Measurements from ENCODE around the gene PIGS.
A peak's percentile ranks its signal among the peaks of the same experiment; 100 is the strongest.

The PIGS gene

GRCh38 chr17:28574526-28574925 is 3.2 kb upstream of the PIGS start:
- Mint-ChIP-seq H3K27me3 (no peaks in the 10 kb centered on the region), H3K36me3 (ENCODE audit: insufficient read depth) (peaks cover 10% of the 10 kb centered on the region), H3K4me3 (no peak overlapping the region), H3K27ac (no peak overlapping the region), H3K4me1 (ENCODE audit: low read depth in 2 of 2) (peaks cover 37 to 38% of the 10 kb centered on the region in 2 donors), H3K9me3 (no peaks in the 10 kb centered on the region)
- ATAC-seq (replicated peaks) (no peak), DNase-seq (no peak)

GRCh38 chr17:28573966-28574480 is 2.7 kb upstream of the PIGS start:
- H3K36me3 Mint-ChIP-seq (ENCODE audit: insufficient read depth), result peaks cover 10% of the 10 kb centered on the region
- no peak for DNase-seq
- H3K27ac Mint-ChIP-seq, result no peak overlapping the region
- ATAC-seq (replicated peaks), result no peak
- H3K9me3 Mint-ChIP-seq, result no peaks in the 10 kb centered on the region
- H3K27me3 Mint-ChIP-seq, result no peaks in the 10 kb centered on the region
- H3K4me1 Mint-ChIP-seq (ENCODE audit: low read depth in 2 of 2), result peaks cover 39 to 40% of the 10 kb centered on the region in 2 donors
- H3K4me3 Mint-ChIP-seq, result no peak overlapping the region

GRCh38 chr17:28573521-28573920 is 2.2 kb upstream of the PIGS start:
- ATAC-seq (replicated peaks) (no peak), DNase-seq (no peak)
- Mint-ChIP-seq H3K4me1 (ENCODE audit: low read depth in 2 of 2) (peaks cover 42 to 43% of the 10 kb centered on the region in 2 donors), H3K27ac (peak overlapping the region in 1 of 2 donors; percentile 89), H3K9me3 (no peaks in the 10 kb centered on the region), H3K4me3 (no peak overlapping the region), H3K27me3 (no peaks in the 10 kb centered on the region), H3K36me3 (ENCODE audit: insufficient read depth) (peaks cover 14% of the 10 kb centered on the region)

GRCh38 chr17:28573040-28573380 is 1.7 kb upstream of the PIGS start:
- Mint-ChIP-seq H3K9me3 (no peaks in the 10 kb centered on the region), H3K4me1 (ENCODE audit: low read depth in 2 of 2) (peaks cover 47% of the 10 kb centered on the region in 2 donors), H3K4me3 (peak overlapping the region; percentile 95 to 97), H3K27me3 (no peaks in the 10 kb centered on the region), H3K36me3 (ENCODE audit: insufficient read depth) (peaks cover 16% of the 10 kb centered on the region), H3K27ac (peak overlapping the region in 1 of 2 donors; percentile 89)
- ATAC-seq (replicated peaks), result no peak
- DNase-seq, result no peak

GRCh38 chr17:28572259-28573039 is 1.1 kb upstream of the PIGS start:
- Mint-ChIP-seq H3K9me3 (no peaks in the 10 kb centered on the region), H3K27me3 (no peaks in the 10 kb centered on the region), H3K27ac (peak overlapping the region; percentile 89 to 90), H3K4me1 (ENCODE audit: low read depth in 2 of 2) (peaks cover 51 to 53% of the 10 kb centered on the region in 2 donors), H3K4me3 (peak overlapping the region; percentile 95 to 97), H3K36me3 (ENCODE audit: insufficient read depth) (peaks cover 16% of the 10 kb centered on the region)
- no peak for DNase-seq
- no peak for ATAC-seq (replicated peaks)

GRCh38 chr17:28570716-28571360 is 486 bp downstream of the PIGS start:
- H3K4me1 Mint-ChIP-seq (ENCODE audit: low read depth in 2 of 2), result peaks cover 41 to 44% of the 10 kb centered on the region in 2 donors
- H3K27ac Mint-ChIP-seq, result peak overlapping the region; percentile 89 to 90

GRCh38 chr17:28569446-28569845 is 1.9 kb downstream of the PIGS start:
- Mint-ChIP-seq H3K27me3 (no peaks in the 10 kb centered on the region), H3K27ac (peak overlapping the region; percentile 20 to 44), H3K9me3 (no peaks in the 10 kb centered on the region), H3K36me3 (ENCODE audit: insufficient read depth) (peaks cover 20% of the 10 kb centered on the region), H3K4me1 (ENCODE audit: low read depth in 2 of 2) (peaks cover 40 to 50% of the 10 kb centered on the region in 2 donors), H3K4me3 (peak overlapping the region; percentile 95 to 97)
- no peak for DNase-seq
- no peak for ATAC-seq (replicated peaks)

More at GRCh38 chr17:28570716-28571360, 486 bp downstream of the PIGS start:
- Mint-ChIP-seq H3K9me3 (no peaks in the 10 kb centered on the region), H3K4me3 (peak overlapping the region; percentile 95 to 97), H3K27me3 (no peaks in the 10 kb centered on the region), H3K36me3 (ENCODE audit: insufficient read depth) (peaks cover 12% of the 10 kb centered on the region)
- DNase-seq (peak in 1 of 3 experiments; percentile 22), ATAC-seq (replicated peaks) (peak; percentile 47)

GRCh38 chr17:28567604-28568003 is 3.7 kb downstream of the PIGS start:
- Mint-ChIP-seq H3K4me3 (no peak overlapping the region), H3K27ac (peak overlapping the region; percentile 1 to 44), H3K27me3 (no peaks in the 10 kb centered on the region), H3K36me3 (ENCODE audit: insufficient read depth) (peaks cover 37% of the 10 kb centered on the region), H3K4me1 (ENCODE audit: low read depth in 2 of 2) (peaks cover 35 to 47% of the 10 kb centered on the region in 2 donors), H3K9me3 (no peaks in the 10 kb centered on the region)
- DNase-seq (no peak), ATAC-seq (replicated peaks) (no peak)

GRCh38 chr17:28563475-28563874 is 7.8 kb downstream of the PIGS start:
- no peak for DNase-seq
- Mint-ChIP-seq H3K27me3 (no peaks in the 10 kb centered on the region), H3K4me3 (no peak overlapping the region), H3K4me1 (ENCODE audit: low read depth in 2 of 2) (peaks cover 11 to 23% of the 10 kb centered on the region in 2 donors), H3K27ac (no peak overlapping the region), H3K9me3 (no peaks in the 10 kb centered on the region), H3K36me3 (ENCODE audit: insufficient read depth) (peaks cover 61% of the 10 kb centered on the region)
- ATAC-seq (replicated peaks), result no peak

- H3K27ac Mint-ChIP-seq, result no peak overlapping the region
- H3K27me3 Mint-ChIP-seq, result no peaks in the 10 kb centered on the region
- no peak for ATAC-seq (replicated peaks)
- DNase-seq, result no peak
- H3K4me1 Mint-ChIP-seq (ENCODE audit: low read depth in 2 of 2), result peaks cover 24 to 27% of the 10 kb centered on the region in 2 donors
- H3K9me3 Mint-ChIP-seq, result no peaks in the 10 kb centered on the region
- no peak overlapping the region for H3K4me3 Mint-ChIP-seq
- peaks cover 43% of the 10 kb centered on the region for H3K36me3 Mint-ChIP-seq (ENCODE audit: insufficient read depth)
Observed at GRCh38 chr17:28555022-28555421, 16.3 kb downstream of the PIGS start.

GRCh38 chr17:28554565-28554964 is 16.8 kb downstream of the PIGS start:
- peaks cover 39% of the 10 kb centered on the region for H3K36me3 Mint-ChIP-seq (ENCODE audit: insufficient read depth)
- H3K4me1 Mint-ChIP-seq (ENCODE audit: low read depth in 2 of 2), result peaks cover 28 to 32% of the 10 kb centered on the region in 2 donors
- H3K27me3 Mint-ChIP-seq, result no peaks in the 10 kb centered on the region
- H3K27ac Mint-ChIP-seq, result no peak overlapping the region
- DNase-seq, result no peak
- no peaks in the 10 kb centered on the region for H3K9me3 Mint-ChIP-seq
- no peak overlapping the region for H3K4me3 Mint-ChIP-seq
- no peak for ATAC-seq (replicated peaks)

- Mint-ChIP-seq H3K27me3 (no peaks in the 10 kb centered on the region), H3K27ac (peak overlapping the region; percentile 88 to 95), H3K9me3 (no peaks in the 10 kb centered on the region), H3K36me3 (ENCODE audit: insufficient read depth) (peaks cover 30% of the 10 kb centered on the region), H3K4me1 (ENCODE audit: low read depth in 2 of 2) (peaks cover 43 to 47% of the 10 kb centered on the region in 2 donors), H3K4me3 (peak overlapping the region; percentile 95 to 97)
- DNase-seq (no peak), ATAC-seq (replicated peaks) (no peak)
Observed at GRCh38 chr17:28553000-28553505, 18.3 kb downstream of the PIGS start.

- Mint-ChIP-seq H3K4me1 (ENCODE audit: low read depth in 2 of 2) (peaks cover 47 to 48% of the 10 kb centered on the region in 2 donors), H3K9me3 (no peaks in the 10 kb centered on the region), H3K27ac (peak within 1 kb of the TSS; percentile 92 to 95), H3K4me3 (peak within 1 kb of the TSS; percentile 95 to 97), H3K36me3 (ENCODE audit: insufficient read depth) (peaks cover 27% of the 10 kb centered on the region), H3K27me3 (no peaks in the 10 kb centered on the region)
- DNase-seq (peak; percentile 59 to 69 (median 67)), ATAC-seq (replicated peaks) (peak; percentile 73)
Observed at GRCh38 chr17:28552176-28552999, 18.9 kb downstream of the PIGS start, which contains the start of gene UNC119. UNC119 (minus strand) TSS chr17:28552624; CDS start chr17:28552557, 67 bp downstream.
